Fibroblast of skin of abdomen (primary cell): Measurements from ENCODE around the gene RIPPLY1.
"Not testable (repeated sequence)": the region's sequence is repeated elsewhere in the genome, so short reads cannot be mapped to it uniquely, and the experiment has no call there.

Experiments
- DNase-seq: peaks from one replicate; pipeline ENCODE4 v3.0.0-alpha.2; 2013

Gene RIPPLY1

DNA sequence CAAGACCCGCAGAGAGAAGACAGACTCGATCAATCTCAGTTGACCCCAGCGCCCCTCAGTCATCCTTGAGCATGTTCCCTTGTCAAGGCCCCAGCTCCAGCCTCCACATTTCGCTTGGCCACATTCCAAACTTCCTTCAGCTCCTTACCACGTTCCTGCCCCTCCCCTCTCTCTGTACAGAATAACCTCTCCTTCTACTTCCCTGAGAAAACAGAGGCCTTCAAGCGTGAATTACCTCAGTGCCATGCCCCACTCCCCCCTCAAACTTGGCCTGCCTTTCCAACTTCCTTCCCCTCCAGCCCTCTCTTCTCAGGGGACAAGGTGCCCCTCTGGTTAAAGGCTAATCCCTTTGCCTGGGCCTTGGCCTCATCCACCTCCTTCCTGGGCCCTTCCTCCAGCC lies 3.2 kb upstream of the RIPPLY1 start:
- no peak for DNase-seq

DNA sequence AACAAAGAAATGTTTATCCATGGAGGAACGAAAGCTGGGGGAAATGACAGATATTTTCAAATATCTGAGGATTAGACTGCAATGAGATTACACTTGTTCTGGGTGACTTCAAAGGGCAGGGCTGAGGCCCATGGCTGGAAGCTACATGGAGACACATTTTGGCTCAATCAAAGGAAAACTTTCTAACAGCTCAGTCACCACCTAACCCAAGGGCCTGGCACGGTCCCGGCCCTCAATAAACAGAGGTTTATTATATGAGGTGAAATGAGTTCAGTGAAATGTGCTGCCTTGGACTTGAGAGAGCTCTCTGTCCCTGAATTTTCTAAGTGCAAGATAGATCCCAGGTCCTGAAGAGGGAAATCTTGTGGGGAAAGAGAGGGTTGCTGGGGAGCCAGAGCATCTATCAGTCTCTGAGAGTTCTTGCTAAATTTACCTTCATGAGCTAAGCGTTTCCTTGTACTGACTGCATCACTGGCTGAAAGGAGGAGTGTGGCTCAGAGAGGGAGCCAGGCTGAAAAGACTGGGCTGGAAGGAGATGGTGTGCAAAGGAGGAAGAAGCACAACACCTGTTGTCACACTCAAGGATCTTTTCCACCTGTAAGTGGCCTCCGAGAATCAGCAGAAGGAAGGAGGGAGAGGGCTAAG lies 2.0 kb upstream of the RIPPLY1 start:
- no peak for DNase-seq

- DNase-seq: no peak
Measured at GRCh38 chrX:106903856-106904528, 851 bp upstream of the RIPPLY1 start.

GRCh38 chrX:106902684-106903083 lies 457 bp downstream of the RIPPLY1 start:
- no peak for DNase-seq

DNA sequence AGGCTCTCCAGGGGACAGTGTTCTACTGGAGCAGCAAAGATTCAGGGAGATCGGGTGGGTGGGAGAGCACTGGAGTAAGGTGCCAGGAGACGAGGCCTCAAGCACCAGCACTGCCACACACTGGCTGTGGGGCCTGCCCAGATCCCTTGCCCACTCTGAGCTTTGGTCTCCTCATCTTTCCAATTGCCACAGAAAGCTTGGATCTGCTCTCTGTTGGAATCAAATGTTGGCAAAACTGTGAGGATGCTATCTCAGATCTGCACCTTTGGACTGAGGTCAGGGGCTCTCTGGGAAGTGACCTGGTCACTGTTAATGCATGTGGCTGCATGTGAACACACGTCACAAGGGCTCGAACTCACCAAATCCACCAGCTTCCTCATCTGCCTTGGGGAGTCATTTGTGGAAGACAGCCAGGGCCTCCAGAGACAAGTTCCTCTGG lies 1.3 kb downstream of the RIPPLY1 start:
- DNase-seq: no peak

GRCh38 chrX:106901341-106901740 lies 1.8 kb downstream of the RIPPLY1 start:
- DNase-seq: no peak

- no peak for DNase-seq
Measured at GRCh38 chrX:106899841-106900240, 3.3 kb downstream of the RIPPLY1 start.

DNA sequence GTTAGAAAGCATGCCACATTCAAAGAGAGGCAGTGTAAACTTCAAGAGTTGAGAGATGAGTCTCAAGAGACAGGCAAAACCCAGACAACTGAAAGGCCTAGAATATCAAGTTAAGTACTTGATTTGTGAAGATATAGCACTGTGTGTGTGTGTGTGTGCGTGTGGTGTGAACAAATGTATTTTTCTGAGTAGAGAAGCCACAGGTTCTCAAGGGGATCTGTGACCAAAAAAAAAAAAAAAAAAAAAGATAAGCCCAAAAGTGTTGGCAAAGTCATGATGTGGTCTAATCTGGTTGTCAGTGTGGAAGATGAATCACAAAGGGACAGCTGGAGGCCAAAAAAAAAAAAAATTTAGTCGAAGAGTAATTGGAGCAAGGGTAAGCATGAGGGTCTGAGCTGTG lies 3.9 kb downstream of the RIPPLY1 start:
- no peak for DNase-seq

DNA sequence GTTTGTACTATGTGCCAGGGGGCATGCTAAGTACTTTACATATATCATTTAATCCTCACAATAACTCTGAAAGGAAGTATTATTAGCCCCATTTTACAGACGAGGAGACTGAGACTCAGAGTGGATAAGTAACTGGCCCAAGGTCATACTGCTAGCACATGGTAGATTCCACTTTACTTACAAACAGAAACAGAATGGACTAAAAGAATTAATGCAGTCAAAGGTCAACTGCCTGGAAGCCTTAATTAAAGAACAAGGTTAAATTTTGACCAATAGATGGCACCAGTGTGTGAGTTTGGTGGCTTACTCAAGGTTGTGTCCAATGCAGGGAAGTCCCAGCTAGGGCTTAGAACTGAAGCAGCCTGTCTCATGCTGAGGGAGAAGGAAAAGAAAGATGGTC lies 4.7 kb downstream of the RIPPLY1 start:
- peak; percentile 38 for DNase-seq

DNA sequence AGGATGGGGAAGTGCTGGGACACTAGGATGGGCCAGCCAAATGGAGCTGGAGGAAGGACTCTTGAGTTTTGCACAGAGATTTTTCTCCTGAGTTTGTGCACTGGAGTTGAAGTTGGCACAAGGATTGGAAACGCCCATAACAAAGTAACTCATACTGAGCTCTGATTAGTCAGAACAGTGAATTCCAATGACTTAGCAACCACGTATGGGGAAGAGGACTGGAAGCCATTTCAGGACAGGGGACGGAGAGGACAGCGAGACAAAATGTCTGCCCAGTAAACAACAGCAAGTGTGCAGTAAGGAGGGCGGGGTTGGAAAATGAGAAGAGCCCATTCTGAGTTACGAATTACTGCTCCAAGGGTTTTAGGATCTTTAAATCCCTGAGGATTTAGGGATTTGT lies 5.9 kb downstream of the RIPPLY1 start:
- DNase-seq: peak; percentile 37

- DNase-seq: peak; percentile 70
Measured at GRCh38 chrX:106894978-106895452, 8.1 kb downstream of the RIPPLY1 start.

DNA sequence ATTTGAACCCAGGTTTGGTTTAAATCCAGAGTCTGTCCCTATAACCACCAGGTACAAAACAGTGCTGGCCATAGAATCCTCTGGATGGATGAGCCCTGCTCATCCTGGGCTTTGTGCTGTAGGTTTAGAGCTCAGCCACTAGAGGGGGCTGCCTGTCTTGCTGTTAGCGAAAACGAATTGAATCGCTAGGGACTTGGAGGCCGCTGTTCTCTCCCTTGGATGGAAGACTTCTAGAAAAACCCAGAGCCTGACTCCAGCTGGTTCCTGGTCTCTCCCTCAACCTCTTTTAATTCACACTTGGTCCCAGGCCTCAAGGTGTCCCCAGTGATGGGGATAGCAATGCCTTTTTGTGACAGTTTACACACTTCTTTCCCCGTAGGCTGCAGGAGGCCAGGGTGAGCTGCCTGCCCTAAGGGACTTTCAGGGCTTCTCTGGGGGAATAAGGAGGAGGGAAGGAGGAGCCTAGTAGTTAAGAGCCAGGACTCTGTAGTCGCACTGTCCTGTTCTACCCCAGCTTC lies 8.7 kb downstream of the RIPPLY1 start:
- peak; percentile 61 for DNase-seq

DNA sequence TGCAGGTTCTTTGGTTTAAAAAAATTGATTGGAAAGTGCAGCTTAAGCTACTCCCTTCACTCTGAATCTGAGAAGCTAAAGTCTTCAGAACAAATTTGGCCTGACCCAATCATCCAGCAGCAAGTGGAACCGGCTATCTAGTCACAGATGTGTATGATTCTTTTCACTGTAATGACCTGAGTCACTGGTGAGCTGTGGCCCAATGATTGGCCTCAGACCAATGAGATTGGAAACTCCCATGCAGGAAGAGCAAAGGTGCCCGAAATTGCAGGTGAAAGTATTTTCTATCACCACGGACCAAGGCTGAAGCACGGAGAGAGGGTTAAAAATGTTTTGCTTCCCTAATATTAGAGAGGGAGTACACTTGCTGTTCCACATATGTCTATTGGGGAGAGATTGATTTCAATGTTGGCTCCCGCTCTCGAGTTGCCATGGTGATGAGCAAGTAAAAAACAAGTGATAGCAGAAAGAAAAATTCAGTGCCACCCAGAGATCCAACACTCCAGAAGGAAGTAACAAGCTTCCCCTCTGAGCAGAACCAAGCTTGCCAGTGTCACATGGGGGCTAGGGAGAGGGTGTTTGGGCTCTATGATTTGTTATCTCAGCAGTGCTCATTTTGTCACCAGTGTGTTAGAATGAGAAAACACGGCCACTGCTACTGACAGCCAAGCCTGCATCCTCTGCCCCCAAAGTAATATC lies 11.2 kb downstream of the RIPPLY1 start:
- no peak for DNase-seq

GRCh38 chrX:106889468-106889867 lies 13.7 kb downstream of the RIPPLY1 start:
- no peak for DNase-seq

DNA sequence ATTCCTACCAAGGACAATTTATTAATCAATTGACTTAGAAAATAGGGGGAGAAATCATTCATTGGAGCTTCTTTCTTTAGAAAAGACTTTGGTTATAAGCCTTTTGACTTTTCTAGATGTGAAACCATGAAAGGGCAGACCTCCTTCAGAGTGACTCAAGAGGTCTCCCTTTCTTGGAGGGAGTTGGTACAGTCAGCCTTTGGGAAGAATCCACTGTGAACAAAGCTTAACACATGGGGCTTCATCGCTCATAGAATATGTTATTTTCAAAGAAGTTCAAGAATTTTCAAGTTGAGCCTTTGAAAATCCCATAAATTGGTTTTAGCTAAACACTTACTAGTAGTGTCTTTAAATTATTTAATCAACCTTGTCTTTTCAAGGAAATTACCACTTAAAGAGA lies 28.0 kb downstream of the RIPPLY1 start:
- peak; percentile 14 for DNase-seq

DNA sequence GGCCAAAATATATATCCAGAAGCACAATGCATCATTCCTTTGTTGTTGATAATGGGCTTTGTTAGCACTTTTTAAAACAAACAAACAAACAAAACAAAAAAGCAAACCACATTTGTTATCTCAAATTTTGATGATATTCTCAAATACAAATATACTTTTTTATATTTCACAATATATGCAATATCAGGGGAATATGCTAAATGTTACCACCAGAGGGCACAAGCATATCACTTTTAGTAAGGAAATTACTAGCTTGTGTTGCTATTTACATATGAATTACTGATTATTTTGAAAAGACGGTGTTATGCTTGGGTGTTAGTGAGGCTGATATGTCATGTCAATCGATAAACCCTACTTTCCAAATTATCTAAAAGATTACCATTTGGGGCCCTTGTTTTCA lies 29.1 kb downstream of the RIPPLY1 start:
- no peak for DNase-seq

DNA sequence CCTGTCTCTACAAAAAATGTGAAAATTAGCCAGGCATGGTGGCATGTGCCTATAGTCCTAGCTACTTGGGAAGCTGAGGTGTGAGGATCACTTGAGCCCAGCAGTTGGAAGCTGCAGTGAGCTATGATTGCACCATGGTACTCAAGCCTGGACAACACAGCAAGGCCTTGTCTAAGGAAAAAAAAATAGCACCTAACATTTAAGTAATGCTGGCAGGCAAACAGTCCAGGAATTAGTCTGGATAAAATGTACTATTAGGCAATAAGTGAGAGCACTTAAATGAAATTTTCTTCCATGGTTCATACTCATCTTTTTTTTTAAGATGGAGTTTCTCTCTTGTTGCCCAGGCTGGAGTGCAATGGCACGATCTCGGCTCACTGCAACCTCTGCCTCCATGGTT lies 30.3 kb downstream of the RIPPLY1 start:
- DNase-seq: not testable (repeated sequence)

DNA sequence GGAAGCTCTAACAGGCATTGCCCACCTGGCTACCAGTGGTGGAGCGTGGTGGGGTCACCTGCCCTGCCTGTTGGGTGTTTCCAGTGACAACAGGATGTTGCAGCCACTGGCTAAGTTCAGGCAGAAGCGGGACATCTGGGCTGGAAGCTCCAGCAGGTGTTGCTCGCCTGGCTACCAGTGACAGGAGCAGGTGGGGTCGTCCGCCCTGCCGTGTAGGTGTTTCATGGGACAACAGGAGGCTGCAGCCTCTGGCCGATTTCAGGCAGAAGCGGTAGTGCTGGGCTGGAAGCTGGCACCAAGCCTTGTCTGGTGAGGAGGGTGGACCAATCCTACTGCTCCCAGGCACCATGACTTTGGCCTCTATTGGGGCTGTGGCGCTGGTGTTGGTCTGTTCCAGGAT lies 39.4 kb downstream of the RIPPLY1 start:
- DNase-seq: no peak

DNA sequence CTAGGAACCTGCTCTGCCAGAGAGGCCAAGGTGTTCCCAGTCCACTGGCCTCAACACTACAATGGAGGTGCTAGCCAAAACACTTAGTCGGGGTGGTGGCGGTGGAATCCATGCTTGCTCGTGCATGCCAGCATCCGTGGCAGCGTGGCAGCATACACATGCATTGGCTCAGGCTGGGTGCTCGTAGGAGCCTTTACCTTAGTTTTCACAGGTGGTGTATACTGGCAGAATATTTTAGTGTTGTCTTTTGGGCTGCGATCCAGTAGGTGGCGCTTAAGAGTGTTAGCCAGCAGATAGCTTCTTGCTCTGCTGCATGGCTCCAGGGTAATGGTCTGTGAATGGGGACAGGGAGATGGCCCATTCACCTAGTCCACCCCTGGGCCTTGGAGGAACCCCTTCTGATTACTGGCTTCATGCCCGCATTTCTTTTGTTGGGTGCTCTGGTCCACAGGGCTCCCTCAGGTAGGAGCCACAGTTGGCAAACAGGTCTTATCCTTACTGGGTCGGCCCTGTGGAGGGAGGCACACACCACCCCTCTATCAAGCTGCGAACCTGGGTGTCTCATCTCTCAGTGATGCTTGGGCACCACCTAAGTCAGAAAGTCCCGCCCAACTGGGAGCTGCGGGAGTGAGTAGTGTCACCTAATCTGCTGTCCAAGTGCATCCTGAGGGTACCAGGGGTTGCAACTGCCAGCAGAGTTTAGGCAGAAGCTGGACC lies 40.0 kb downstream of the RIPPLY1 start:
- no peak for DNase-seq
